HG02798 (cell line): Measurements from ENCODE around the gene ERG.

Experiments used
- ATAC-seq: cut with Tn5 transposase; IDR thresholded peaks from one replicate; pipeline ENCODE4 v1.9.1; 2021; ENCODE audit warnings: mild to moderate bottlenecking; ENCODE audit not compliant: unreplicated experiment, poor library complexity

Gene ERG

GRCh38 chr21:38477226-38477625 is 21.1 kb downstream of the ERG start:
- ATAC-seq: no peak

- no peak for ATAC-seq
Measured at GRCh38 chr21:38476385-38476784, 21.9 kb downstream of the ERG start.

- ATAC-seq: no peak
Measured at GRCh38 chr21:38475519-38475918, 22.8 kb downstream of the ERG start.

GRCh38 chr21:38474796-38475195 is 23.5 kb downstream of the ERG start:
- no peak for ATAC-seq

- ATAC-seq: no peak
Measured at GRCh38 chr21:38474124-38474523, 24.2 kb downstream of the ERG start.

- no peak for ATAC-seq
Measured at GRCh38 chr21:38472412-38473108, 25.7 kb downstream of the ERG start.

GRCh38 chr21:38471766-38472165 is 26.5 kb downstream of the ERG start:
- ATAC-seq: no peak

- ATAC-seq: no peak
Measured at GRCh38 chr21:38470755-38471154, 27.5 kb downstream of the ERG start.

GRCh38 chr21:38469642-38470041 is 28.6 kb downstream of the ERG start:
- ATAC-seq: no peak

- no peak for ATAC-seq
Measured at GRCh38 chr21:38468989-38469388, 29.3 kb downstream of the ERG start.

- ATAC-seq: no peak
Measured at GRCh38 chr21:38467911-38468310, 30.4 kb downstream of the ERG start.

GRCh38 chr21:38467374-38467773 is 30.9 kb downstream of the ERG start:
- no peak for ATAC-seq

GRCh38 chr21:38460171-38460742 is 38.0 kb downstream of the ERG start:
- no peak for ATAC-seq

- ATAC-seq: no peak
Measured at GRCh38 chr21:38459490-38459889, 38.8 kb downstream of the ERG start.

- no peak for ATAC-seq
Measured at GRCh38 chr21:38455403-38455802, 42.9 kb downstream of the ERG start.

GRCh38 chr21:38454702-38455101 is 43.6 kb downstream of the ERG start:
- no peak for ATAC-seq

- ATAC-seq: no peak
Measured at GRCh38 chr21:38454161-38454560, 44.1 kb downstream of the ERG start.

- no peak for ATAC-seq
Measured at GRCh38 chr21:38448671-38449385, 49.4 kb downstream of the ERG start.

- ATAC-seq: no peak
Measured at GRCh38 chr21:38447611-38448010, 50.7 kb downstream of the ERG start.

- no peak for ATAC-seq
Measured at GRCh38 chr21:38444691-38445090, 53.6 kb downstream of the ERG start.

- ATAC-seq: no peak
Measured at GRCh38 chr21:38443110-38443509, 55.2 kb downstream of the ERG start.

GRCh38 chr21:38441153-38441552 is 57.1 kb downstream of the ERG start:
- no peak for ATAC-seq
